SK-N-SH (cell line): Measurements from ENCODE around the gene WWTR1. TPM values are rescaled to one million over a fixed set of nuclear protein-coding genes. Genes with fewer than 3 reads are reported as not detected.

ENCODE experiments used
- CTCF ChIA-PET: fragments of 300-600, 350-600 bp; formaldehyde crosslinking; extraction: SDS; loops from one replicate; lab custom pipeline; 2021; lab: Yijun Ruan, JAX
- POLR2A ChIA-PET: fragments of 350-600 bp; sonication (Branson Sonifier 250); formaldehyde crosslinking; extraction: SDS; loops from one replicate; lab custom pipeline; 2020; ENCODE audit warnings: antibody characterized with exemption, inconsistent platforms; lab: Yijun Ruan, JAX
- DNase-seq: peaks from one replicate; pipeline ENCODE4 v3.0.0; 2012
- H2AFZ ChIP-seq: fragments of 200-600 bp; sonication (generic); 2 replicates; pipeline ENCODE4 v1.8.1; 2016; ENCODE audit warnings: antibody characterized with exemption, mild to moderate bottlenecking, low read depth
- H3F3A ChIP-seq: fragments of 200-600 bp; sonication (generic); replicated peaks from 2 replicates; pipeline ENCODE3; 2016; ENCODE audit warnings: antibody characterized with exemption, mild to moderate bottlenecking; ENCODE audit not compliant: insufficient read depth
- H3K27ac ChIP-seq, 2 experiments: fragments of 200-500 bp in 1 of 2; fragments of 200-600 bp in 1 of 2; sonication (Bioruptor generic) in 1 of 2; sonication (generic), shearing (Covaris generic) in 1 of 2; 2 replicates each; pipeline versions ENCODE4 v1.5.1 to v1.6.1; 2014 to 2016; ENCODE audit warnings: low read depth in 2 of 2, inconsistent platforms in 1 of 2, low read length in 1 of 2, mild to moderate bottlenecking in 1 of 2, mixed read lengths in 1 of 2
- H3K27me3 ChIP-seq: fragments of 200-600 bp; sonication (generic), shearing (Covaris generic); 2 replicates; pipeline ENCODE4 v1.6.1; 2016; ENCODE audit warnings: mixed run types; ENCODE audit not compliant: insufficient read depth
- H3K36me3 ChIP-seq, 2 experiments: fragments of 200-500 bp in 1 of 2; fragments of 200-600 bp in 1 of 2; sonication (Bioruptor generic) in 1 of 2; sonication (generic) in 1 of 2; replicated peaks in 1 of 2; 2 replicates each; pipeline versions ENCODE3 to v1.5.1; 2014 to 2016; ENCODE audit warnings: low read length in 1 of 2, mild to moderate bottlenecking in 1 of 2; ENCODE audit not compliant: insufficient read depth in 2 of 2, control insufficient read depth in 1 of 2
- H3K4me1 ChIP-seq, 2 experiments: fragments of 200-500 bp in 1 of 2; fragments of 200-600 bp in 1 of 2; sonication (Bioruptor generic) in 1 of 2; sonication (generic), shearing (Covaris generic) in 1 of 2; 2 replicates each; pipeline versions ENCODE4 v1.5.1 to v1.6.1; 2014 to 2016; ENCODE audit warnings: low read depth in 1 of 2, low read length in 1 of 2, mixed run types in 1 of 2; ENCODE audit not compliant: insufficient read depth in 2 of 2, control insufficient read depth in 1 of 2
- H3K4me2 ChIP-seq: fragments of 200-600 bp; sonication (generic), shearing (Covaris generic); 2 replicates; pipeline ENCODE4 v1.6.1; 2017; ENCODE audit warnings: mixed run types
- H3K4me3 ChIP-seq, 2 experiments: fragments of 200-500 bp in 1 of 2; fragments of 200-600 bp in 1 of 2; sonication (Bioruptor generic) in 1 of 2; sonication (generic), shearing (Covaris generic) in 1 of 2; 2 replicates each; pipeline versions ENCODE4 v1.5.1 to v1.8.1; 2014 to 2016; ENCODE audit warnings: low read depth in 2 of 2, inconsistent platforms in 1 of 2, low read length in 1 of 2, mild to moderate bottlenecking in 1 of 2, mixed read lengths in 1 of 2, moderate library complexity in 1 of 2
- H3K79me2 ChIP-seq: fragments of 200-600 bp; sonication (generic); 2 replicates; pipeline ENCODE4 v1.8.1; 2017; ENCODE audit warnings: mild to moderate bottlenecking; ENCODE audit not compliant: insufficient read depth
- H3K9ac ChIP-seq: fragments of 200-600 bp; sonication (generic); 2 replicates; pipeline ENCODE4 v1.6.1; 2017; ENCODE audit warnings: mixed run types
- H3K9me2 ChIP-seq: fragments of 200-600 bp; sonication (generic); 2 replicates; pipeline ENCODE4 v1.6.1; 2017; ENCODE audit warnings: mixed run types
- H3K9me3 ChIP-seq: fragments of 200-600 bp; sonication (generic); 2 replicates; pipeline ENCODE4 v1.6.1; 2017; ENCODE audit warnings: mixed run types, mild to moderate bottlenecking, moderate library complexity
- H4K20me1 ChIP-seq: fragments of 200-600 bp; sonication (generic); 2 replicates; pipeline ENCODE4 v1.6.1; 2017; ENCODE audit warnings: mild to moderate bottlenecking, mixed run types; ENCODE audit not compliant: insufficient read depth
- CHD2 ChIP-seq: fragments of 150-350 bp; IDR thresholded peaks from 2 replicates; pipeline ENCODE4 v1.6.1; 2018; ENCODE audit warnings: low read length; ENCODE audit not compliant: partially characterized antibody
- ELF1 ChIP-seq: IDR thresholded peaks from 2 replicates; pipeline ENCODE4 v1.4.0; 2012
- EP300 ChIP-seq, 2 experiments: IDR thresholded peaks; 2 replicates each; pipeline versions ENCODE4 v1.4.0 to v1.6.1; 2012; ENCODE audit warnings: borderline replicate concordance in 1 of 2, low read depth in 1 of 2, low read length in 1 of 2
- GATA2 ChIP-seq: sonication (generic); formaldehyde crosslinking; IDR thresholded peaks from 2 replicates; pipeline ENCODE4 v1.5.0; 2020; ENCODE audit warnings: mild to moderate bottlenecking, missing genetic modification reagents
- JUND ChIP-seq: IDR thresholded peaks from 2 replicates; pipeline ENCODE4 v1.4.0; 2012
- POLR2AphosphoS5 ChIP-seq: IDR thresholded peaks from 2 replicates; pipeline ENCODE4 v1.6.1; 2012; ENCODE audit warnings: low read depth, low read length
- RAD21 ChIP-seq: IDR thresholded peaks from 2 replicates; pipeline ENCODE4 v1.6.1; 2012; ENCODE audit warnings: mild to moderate bottlenecking, low read length
- RCOR1 ChIP-seq: fragments of 150-350 bp; IDR thresholded peaks from 2 replicates; pipeline ENCODE4 v1.6.1; 2017; ENCODE audit warnings: antibody characterized with exemption, low read length
- RFX5 ChIP-seq: IDR thresholded peaks from 2 replicates; pipeline ENCODE4 v1.6.1; 2012; ENCODE audit warnings: mild to moderate bottlenecking, improper control_type of control experiment, low read length
- TEAD4 ChIP-seq: IDR thresholded peaks from 2 replicates; pipeline ENCODE4 v1.4.0; 2012; ENCODE audit warnings: mild to moderate bottlenecking, borderline replicate concordance; ENCODE audit not compliant: insufficient read depth
- WGBS: methylation state at CpG from one replicate; pipeline ENCODE4 v1.1.6; 2017; ENCODE audit warnings: low lambda C conversion rate; 5-methylcytosine and 5-hydroxymethylcytosine counted together
- polyA plus RNA-seq, 3 experiments: library from polyadenylated mRNA; depleted of rRNA; stranded (reverse); fragments of >200 nt; gene quantifications; 2 replicates each; pipeline ENCODE4 v1.2.3, GENCODE V29; 2012
- TF ChIP-seq, protein P1 (sequence below): IDR thresholded peaks from 2 replicates; pipeline ENCODE4 v1.4.0; 2012; ENCODE audit warnings: low read depth, borderline replicate concordance
- TF ChIP-seq, protein P2 (sequence below): IDR thresholded peaks from 2 replicates; pipeline ENCODE4 v1.6.1; 2012; ENCODE audit warnings: mild to moderate bottlenecking, low read depth, low read length, moderate library complexity
- TF ChIP-seq, protein P3 (sequence below): IDR thresholded peaks from 2 replicates; pipeline ENCODE4 v1.4.0; 2012; ENCODE audit warnings: low read depth
- TF ChIP-seq, protein P4 (sequence below): IDR thresholded peaks from 2 replicates; pipeline ENCODE4 v1.4.0; 2012; ENCODE audit warnings: low read depth, borderline replicate concordance
- TF ChIP-seq, protein P5 (sequence below): IDR thresholded peaks from 2 replicates; pipeline ENCODE4; 2012
- TF ChIP-seq, protein P6 (sequence below): fragments of 200-600 bp; sonication (generic); IDR thresholded peaks from 2 replicates; pipeline ENCODE4 v1.6.1; 2017; ENCODE audit warnings: antibody characterized with exemption, mild to moderate bottlenecking, moderate library complexity

The WWTR1 gene
- polyA plus RNA-seq, 1 of the 3 experiments (the other 2 are of a cell fraction) = 60.6 TPM

DNA sequence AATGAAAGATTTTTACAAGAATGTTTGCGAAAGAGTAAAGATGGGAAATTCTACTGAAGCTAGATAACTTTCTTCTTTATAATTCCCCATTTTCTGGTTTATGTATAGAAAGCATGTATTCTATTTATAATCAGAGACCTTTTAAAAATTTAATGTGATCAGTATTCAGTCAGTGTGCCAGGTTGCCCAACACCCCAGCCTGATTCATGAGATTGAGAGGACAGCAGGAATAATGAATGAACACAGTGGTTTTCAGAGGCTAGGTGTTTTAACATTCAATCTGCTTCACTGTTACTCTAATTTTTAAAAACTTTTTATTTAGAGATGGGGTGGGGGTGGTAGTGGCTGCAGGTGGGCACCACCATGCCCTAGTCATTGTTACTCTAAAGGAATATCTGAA, 4.7 kb downstream of the WWTR1 start:
- Histone ChIP-seq H3K36me3 (peaks cover 5 to 46% of the 10 kb centered on the region in 2 experiments), H3K9me3 (no peaks in the 10 kb centered on the region), H4K20me1 (peaks cover 35% of the 10 kb centered on the region), H2AFZ (no peak overlapping the region), H3K9me2 (no peaks in the 10 kb centered on the region), H3F3A (peaks cover 19% of the 10 kb centered on the region), H3K4me2 (peak overlapping the region; percentile 94), H3K27ac (no peak overlapping the region), H3K9ac (no peak overlapping the region), H3K4me3 (peak overlapping the region in 1 of 2 experiments; percentile 75; a peak in 1 of 4 replicates), H3K79me2 (peaks cover 93% of the 10 kb centered on the region), H3K27me3 (no peaks in the 10 kb centered on the region), H3K4me1 (peaks cover 0 to 19% of the 10 kb centered on the region in 2 experiments; a peak in 2 of 4 replicates)
- CTCF ChIA-PET = interaction anchor here (2.1 kb wide), 1 partner anchor 64 kb away, joined by 12 read pairs; no protein-coding TSS in a partner anchor
- POLR2A ChIA-PET = no interaction called here
- DNase-seq = no peak
- WGBS = 97% methylated on average over 1 of the region's 1 CpG
- TF ChIP-seq, protein P1, sequence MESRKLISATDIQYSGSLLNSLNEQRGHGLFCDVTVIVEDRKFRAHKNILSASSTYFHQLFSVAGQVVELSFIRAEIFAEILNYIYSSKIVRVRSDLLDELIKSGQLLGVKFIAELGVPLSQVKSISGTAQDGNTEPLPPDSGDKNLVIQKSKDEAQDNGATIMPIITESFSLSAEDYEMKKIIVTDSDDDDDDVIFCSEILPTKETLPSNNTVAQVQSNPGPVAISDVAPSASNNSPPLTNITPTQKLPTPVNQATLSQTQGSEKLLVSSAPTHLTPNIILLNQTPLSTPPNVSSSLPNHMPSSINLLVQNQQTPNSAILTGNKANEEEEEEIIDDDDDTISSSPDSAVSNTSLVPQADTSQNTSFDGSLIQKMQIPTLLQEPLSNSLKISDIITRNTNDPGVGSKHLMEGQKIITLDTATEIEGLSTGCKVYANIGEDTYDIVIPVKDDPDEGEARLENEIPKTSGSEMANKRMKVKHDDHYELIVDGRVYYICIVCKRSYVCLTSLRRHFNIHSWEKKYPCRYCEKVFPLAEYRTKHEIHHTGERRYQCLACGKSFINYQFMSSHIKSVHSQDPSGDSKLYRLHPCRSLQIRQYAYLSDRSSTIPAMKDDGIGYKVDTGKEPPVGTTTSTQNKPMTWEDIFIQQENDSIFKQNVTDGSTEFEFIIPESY = no peak
- TF ChIP-seq ELF1 (no peak), POLR2AphosphoS5 (no peak), GATA2 (CRISPR knock-in tag) (no peak), RFX5 (no peak), RCOR1 (no peak), EP300 (IDR thresholded peaks at IDR 0.05; ENCODE audit: borderline replicate concordance in 1 of 2, low read depth in 1 of 2, low read length in 1 of 2) (no peak), JUND (no peak), CHD2 (no peak), RAD21 (no peak), TEAD4 (no peak)
- TF ChIP-seq, protein P2, sequence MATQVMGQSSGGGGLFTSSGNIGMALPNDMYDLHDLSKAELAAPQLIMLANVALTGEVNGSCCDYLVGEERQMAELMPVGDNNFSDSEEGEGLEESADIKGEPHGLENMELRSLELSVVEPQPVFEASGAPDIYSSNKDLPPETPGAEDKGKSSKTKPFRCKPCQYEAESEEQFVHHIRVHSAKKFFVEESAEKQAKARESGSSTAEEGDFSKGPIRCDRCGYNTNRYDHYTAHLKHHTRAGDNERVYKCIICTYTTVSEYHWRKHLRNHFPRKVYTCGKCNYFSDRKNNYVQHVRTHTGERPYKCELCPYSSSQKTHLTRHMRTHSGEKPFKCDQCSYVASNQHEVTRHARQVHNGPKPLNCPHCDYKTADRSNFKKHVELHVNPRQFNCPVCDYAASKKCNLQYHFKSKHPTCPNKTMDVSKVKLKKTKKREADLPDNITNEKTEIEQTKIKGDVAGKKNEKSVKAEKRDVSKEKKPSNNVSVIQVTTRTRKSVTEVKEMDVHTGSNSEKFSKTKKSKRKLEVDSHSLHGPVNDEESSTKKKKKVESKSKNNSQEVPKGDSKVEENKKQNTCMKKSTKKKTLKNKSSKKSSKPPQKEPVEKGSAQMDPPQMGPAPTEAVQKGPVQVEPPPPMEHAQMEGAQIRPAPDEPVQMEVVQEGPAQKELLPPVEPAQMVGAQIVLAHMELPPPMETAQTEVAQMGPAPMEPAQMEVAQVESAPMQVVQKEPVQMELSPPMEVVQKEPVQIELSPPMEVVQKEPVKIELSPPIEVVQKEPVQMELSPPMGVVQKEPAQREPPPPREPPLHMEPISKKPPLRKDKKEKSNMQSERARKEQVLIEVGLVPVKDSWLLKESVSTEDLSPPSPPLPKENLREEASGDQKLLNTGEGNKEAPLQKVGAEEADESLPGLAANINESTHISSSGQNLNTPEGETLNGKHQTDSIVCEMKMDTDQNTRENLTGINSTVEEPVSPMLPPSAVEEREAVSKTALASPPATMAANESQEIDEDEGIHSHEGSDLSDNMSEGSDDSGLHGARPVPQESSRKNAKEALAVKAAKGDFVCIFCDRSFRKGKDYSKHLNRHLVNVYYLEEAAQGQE = no peak
- TF ChIP-seq, protein P3, sequence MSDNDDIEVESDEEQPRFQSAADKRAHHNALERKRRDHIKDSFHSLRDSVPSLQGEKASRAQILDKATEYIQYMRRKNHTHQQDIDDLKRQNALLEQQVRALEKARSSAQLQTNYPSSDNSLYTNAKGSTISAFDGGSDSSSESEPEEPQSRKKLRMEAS = no peak
- TF ChIP-seq, protein P4, sequence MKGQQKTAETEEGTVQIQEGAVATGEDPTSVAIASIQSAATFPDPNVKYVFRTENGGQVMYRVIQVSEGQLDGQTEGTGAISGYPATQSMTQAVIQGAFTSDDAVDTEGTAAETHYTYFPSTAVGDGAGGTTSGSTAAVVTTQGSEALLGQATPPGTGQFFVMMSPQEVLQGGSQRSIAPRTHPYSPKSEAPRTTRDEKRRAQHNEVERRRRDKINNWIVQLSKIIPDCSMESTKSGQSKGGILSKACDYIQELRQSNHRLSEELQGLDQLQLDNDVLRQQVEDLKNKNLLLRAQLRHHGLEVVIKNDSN = no peak
- TF ChIP-seq, protein P5, sequence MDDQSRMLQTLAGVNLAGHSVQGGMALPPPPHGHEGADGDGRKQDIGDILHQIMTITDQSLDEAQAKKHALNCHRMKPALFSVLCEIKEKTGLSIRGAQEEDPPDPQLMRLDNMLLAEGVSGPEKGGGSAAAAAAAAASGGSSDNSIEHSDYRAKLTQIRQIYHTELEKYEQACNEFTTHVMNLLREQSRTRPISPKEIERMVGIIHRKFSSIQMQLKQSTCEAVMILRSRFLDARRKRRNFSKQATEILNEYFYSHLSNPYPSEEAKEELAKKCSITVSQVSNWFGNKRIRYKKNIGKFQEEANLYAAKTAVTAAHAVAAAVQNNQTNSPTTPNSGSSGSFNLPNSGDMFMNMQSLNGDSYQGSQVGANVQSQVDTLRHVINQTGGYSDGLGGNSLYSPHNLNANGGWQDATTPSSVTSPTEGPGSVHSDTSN = no peak
- TF ChIP-seq, protein P6, sequence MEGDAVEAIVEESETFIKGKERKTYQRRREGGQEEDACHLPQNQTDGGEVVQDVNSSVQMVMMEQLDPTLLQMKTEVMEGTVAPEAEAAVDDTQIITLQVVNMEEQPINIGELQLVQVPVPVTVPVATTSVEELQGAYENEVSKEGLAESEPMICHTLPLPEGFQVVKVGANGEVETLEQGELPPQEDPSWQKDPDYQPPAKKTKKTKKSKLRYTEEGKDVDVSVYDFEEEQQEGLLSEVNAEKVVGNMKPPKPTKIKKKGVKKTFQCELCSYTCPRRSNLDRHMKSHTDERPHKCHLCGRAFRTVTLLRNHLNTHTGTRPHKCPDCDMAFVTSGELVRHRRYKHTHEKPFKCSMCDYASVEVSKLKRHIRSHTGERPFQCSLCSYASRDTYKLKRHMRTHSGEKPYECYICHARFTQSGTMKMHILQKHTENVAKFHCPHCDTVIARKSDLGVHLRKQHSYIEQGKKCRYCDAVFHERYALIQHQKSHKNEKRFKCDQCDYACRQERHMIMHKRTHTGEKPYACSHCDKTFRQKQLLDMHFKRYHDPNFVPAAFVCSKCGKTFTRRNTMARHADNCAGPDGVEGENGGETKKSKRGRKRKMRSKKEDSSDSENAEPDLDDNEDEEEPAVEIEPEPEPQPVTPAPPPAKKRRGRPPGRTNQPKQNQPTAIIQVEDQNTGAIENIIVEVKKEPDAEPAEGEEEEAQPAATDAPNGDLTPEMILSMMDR = no peak
